ENCODE measurements around the gene FUZ. TPM values are rescaled to one million over a fixed set of nuclear protein-coding genes. Genes with fewer than 3 reads are reported as not detected.

FUZ gene
- total RNA-seq, 1 donor from 2014 or later: 12.5 TPM

GRCh38 chr19:49850487-49851342, 37.6 kb upstream of the FUZ start, which contains the start of gene PTOV1:
PTOV1 (plus strand) TSS chr19:49851159.
- Histone ChIP-seq H3K9me3 (ENCODE audit: control insufficient read depth in 3 of 3, low read length in 3 of 3) (peaks cover 0 to 3% (median 0%) of the 10 kb centered on the region in 3 donors), H3K36me3 (ENCODE audit: control insufficient read depth in 3 of 3, insufficient read depth in 3 of 3, low read length in 3 of 3) (peaks cover 12 to 14% (median 12%) of the 10 kb centered on the region in 3 donors), H3K27ac (ENCODE audit: low read depth, low read length) (peak within 1 kb of the TSS; percentile 100), H3K27me3 (ENCODE audit: control insufficient read depth in 3 of 3, insufficient read depth in 3 of 3, low read length in 3 of 3) (no peaks in the 10 kb centered on the region), H3K4me1 (ENCODE audit: control insufficient read depth in 3 of 3, insufficient read depth in 3 of 3, low read length in 3 of 3) (peaks cover 26 to 39% (median 28%) of the 10 kb centered on the region in 3 donors), H3K4me3 (ENCODE audit: low read length in 3 of 3) (peak within 1 kb of the TSS; percentile 90 to 97 (median 95)), H3K9ac (ENCODE audit: low read depth in 1 of 3, low read length in 3 of 3) (peak within 1 kb of the TSS; percentile 99 to 100 (median 100))

- H3K27ac ChIP-seq (ENCODE audit: low read depth, low read length): peak overlapping the region; percentile 100
- peaks cover 26 to 39% (median 28%) of the 10 kb centered on the region in 3 donors for H3K4me1 ChIP-seq (ENCODE audit: control insufficient read depth in 3 of 3, insufficient read depth in 3 of 3, low read length in 3 of 3)
- peaks cover 7 to 8% (median 7%) of the 10 kb centered on the region in 3 donors for H3K36me3 ChIP-seq (ENCODE audit: control insufficient read depth in 3 of 3, insufficient read depth in 3 of 3, low read length in 3 of 3)
- peak overlapping the region; percentile 99 to 100 (median 100) for H3K9ac ChIP-seq (ENCODE audit: low read depth in 1 of 3, low read length in 3 of 3)
- H3K4me3 ChIP-seq (ENCODE audit: low read length in 3 of 3): peak overlapping the region; percentile 90 to 97 (median 95)
- no peaks in the 10 kb centered on the region for H3K27me3 ChIP-seq (ENCODE audit: control insufficient read depth in 3 of 3, insufficient read depth in 3 of 3, low read length in 3 of 3)
- H3K9me3 ChIP-seq (ENCODE audit: control insufficient read depth in 3 of 3, low read length in 3 of 3): peaks cover 0 to 3% (median 0%) of the 10 kb centered on the region in 3 donors
These were observed 37.1 kb upstream of the FUZ start for GRCh38 chr19:49850221-49850486.

DNA sequence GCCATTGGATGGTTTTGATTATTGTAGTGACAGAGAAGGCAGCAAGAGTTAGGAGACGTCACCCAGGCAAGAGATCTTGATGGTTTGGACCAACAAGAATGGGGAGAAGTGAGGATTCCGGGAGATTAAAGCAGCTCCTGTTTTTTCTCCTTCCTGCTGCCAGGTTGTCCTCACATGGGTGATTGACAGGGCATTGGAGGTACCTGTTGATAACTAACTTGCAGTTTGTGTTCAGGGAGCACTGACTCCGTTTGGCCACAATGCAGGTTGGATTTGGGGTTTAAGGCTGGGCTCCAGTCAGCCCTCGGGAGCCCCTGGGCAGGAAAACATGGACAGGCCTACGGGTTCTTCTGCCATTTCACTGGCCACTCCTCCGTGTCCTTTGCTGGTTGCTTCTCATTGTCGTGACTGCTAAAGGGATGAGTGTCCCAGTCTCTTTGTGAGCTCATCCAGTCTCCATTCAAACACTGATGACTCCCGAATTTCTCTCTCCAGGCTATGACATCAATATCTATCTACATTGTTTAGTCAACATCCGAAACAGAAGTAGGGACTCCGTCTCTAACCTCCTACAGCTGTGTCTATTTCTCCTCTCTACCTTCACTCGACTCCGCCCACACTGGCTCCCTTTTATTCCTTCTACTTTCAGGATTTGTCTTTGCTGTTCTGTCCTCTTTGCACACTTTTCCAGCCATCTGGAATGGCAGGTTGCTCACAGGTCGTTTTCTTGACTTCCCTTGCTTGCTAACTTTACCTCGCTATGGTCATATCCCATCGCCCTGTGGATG, 36.5 kb upstream of the FUZ start:
- Histone ChIP-seq H3K9me3 (ENCODE audit: control insufficient read depth in 3 of 3, low read length in 3 of 3) (peaks cover 0 to 3% (median 0%) of the 10 kb centered on the region in 3 donors), H3K4me3 (ENCODE audit: low read length in 3 of 3) (peak overlapping the region; percentile 90 to 97 (median 95)), H3K9ac (ENCODE audit: low read depth in 1 of 3, low read length in 3 of 3) (peak overlapping the region; percentile 99 to 100 (median 100)), H3K36me3 (ENCODE audit: control insufficient read depth in 3 of 3, insufficient read depth in 3 of 3, low read length in 3 of 3) (peaks cover 2 to 3% (median 3%) of the 10 kb centered on the region in 3 donors), H3K4me1 (ENCODE audit: control insufficient read depth in 3 of 3, insufficient read depth in 3 of 3, low read length in 3 of 3) (peaks cover 29 to 42% (median 31%) of the 10 kb centered on the region in 3 donors), H3K27me3 (ENCODE audit: control insufficient read depth in 3 of 3, insufficient read depth in 3 of 3, low read length in 3 of 3) (no peaks in the 10 kb centered on the region), H3K27ac (ENCODE audit: low read depth, low read length) (peak overlapping the region; percentile 100)

DNA sequence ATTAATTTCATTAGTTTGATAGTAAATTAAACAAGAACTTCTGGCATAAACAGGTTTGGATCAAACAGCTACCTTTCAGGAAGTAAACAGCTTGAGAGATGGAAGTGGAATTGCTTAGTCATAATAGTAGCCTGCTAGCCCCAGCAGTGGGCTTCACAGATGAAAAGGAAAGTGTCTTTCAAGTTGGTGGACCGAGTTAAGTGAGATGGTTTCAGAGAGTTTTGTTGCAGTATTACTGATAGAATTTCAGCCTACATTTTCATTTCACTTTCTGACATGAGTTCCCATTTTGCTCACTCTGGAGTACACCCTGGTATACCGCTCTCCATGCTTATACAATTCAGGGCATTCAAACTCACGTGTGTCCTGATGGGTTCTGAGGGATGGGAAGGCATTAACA, 35.8 kb upstream of the FUZ start:
- Histone ChIP-seq H3K9ac (ENCODE audit: low read depth in 1 of 3, low read length in 3 of 3) (no peak overlapping the region), H3K4me3 (ENCODE audit: low read length in 3 of 3) (no peak overlapping the region), H3K36me3 (ENCODE audit: control insufficient read depth in 3 of 3, insufficient read depth in 3 of 3, low read length in 3 of 3) (no peaks in the 10 kb centered on the region), H3K9me3 (ENCODE audit: control insufficient read depth in 3 of 3, low read length in 3 of 3) (peaks cover 0 to 3% (median 0%) of the 10 kb centered on the region in 3 donors), H3K27me3 (ENCODE audit: control insufficient read depth in 3 of 3, insufficient read depth in 3 of 3, low read length in 3 of 3) (no peaks in the 10 kb centered on the region), H3K4me1 (ENCODE audit: control insufficient read depth in 3 of 3, insufficient read depth in 3 of 3, low read length in 3 of 3) (peaks cover 30 to 43% (median 32%) of the 10 kb centered on the region in 3 donors), H3K27ac (ENCODE audit: low read depth, low read length) (no peak overlapping the region)

DNA sequence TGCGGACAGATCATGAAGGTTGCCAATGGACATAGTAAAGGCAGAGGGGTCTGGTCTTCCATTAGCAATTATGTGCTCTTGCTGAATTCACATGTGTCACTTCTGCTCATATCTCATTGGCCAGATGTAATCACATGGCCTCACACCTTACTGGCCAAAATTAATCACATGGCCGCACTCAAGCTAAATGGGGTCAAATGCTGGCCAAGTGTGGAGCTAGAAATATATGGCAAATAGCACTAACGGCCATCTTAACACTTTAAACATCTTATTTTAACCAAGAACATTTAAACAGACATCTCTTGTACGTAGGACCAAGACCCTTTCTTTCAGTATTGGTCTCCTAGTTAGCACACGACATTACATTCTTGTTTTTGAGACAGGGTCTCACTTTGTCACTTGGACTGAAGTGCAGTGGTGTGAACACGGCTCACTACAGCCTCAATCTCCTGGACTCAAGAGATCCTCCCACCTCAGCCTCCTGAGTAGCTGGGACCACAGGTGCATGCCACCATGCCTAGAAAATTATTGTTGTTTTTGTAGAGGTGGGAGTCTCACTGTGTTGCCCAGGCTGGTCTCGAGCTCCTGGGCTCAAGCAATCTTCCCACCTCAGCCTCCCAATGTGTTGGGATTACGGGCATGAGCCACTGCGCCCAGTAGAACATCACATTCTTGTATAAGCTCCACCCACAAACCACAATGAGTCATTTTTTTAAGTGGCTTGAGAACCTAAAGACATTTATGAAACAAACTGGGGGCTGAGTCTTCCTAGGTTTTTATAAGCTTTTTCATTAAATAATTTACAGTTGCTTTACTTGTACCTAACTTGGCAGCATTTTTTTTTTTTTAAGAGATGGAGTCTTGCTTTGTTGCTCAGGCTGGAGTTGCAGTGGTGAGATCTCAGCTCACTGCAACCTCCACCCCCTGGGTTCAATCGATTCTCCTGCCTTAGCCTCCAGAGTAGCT, 34.9 kb upstream of the FUZ start:
- Histone ChIP-seq H3K36me3 (ENCODE audit: control insufficient read depth in 3 of 3, insufficient read depth in 3 of 3, low read length in 3 of 3) (no peaks in the 10 kb centered on the region), H3K9me3 (ENCODE audit: control insufficient read depth in 3 of 3, low read length in 3 of 3) (peaks cover 0 to 3% (median 0%) of the 10 kb centered on the region in 3 donors), H3K4me1 (ENCODE audit: control insufficient read depth in 3 of 3, insufficient read depth in 3 of 3, low read length in 3 of 3) (peaks cover 25 to 39% (median 31%) of the 10 kb centered on the region in 3 donors), H3K27ac (ENCODE audit: low read depth, low read length) (no peak overlapping the region), H3K27me3 (ENCODE audit: control insufficient read depth in 3 of 3, insufficient read depth in 3 of 3, low read length in 3 of 3) (no peaks in the 10 kb centered on the region), H3K9ac (ENCODE audit: low read depth in 1 of 3, low read length in 3 of 3) (no peak overlapping the region), H3K4me3 (ENCODE audit: low read length in 3 of 3) (peak overlapping the region in 1 of 3 donors; percentile 6)

GRCh38 chr19:49846408-49846807, 33.3 kb upstream of the FUZ start:
- no peak overlapping the region for H3K27ac ChIP-seq (ENCODE audit: low read depth, low read length)
- H3K4me3 ChIP-seq (ENCODE audit: low read length in 3 of 3): no peak overlapping the region
- H3K27me3 ChIP-seq (ENCODE audit: control insufficient read depth in 3 of 3, insufficient read depth in 3 of 3, low read length in 3 of 3): no peaks in the 10 kb centered on the region
- peaks cover 0 to 3% (median 0%) of the 10 kb centered on the region in 3 donors for H3K36me3 ChIP-seq (ENCODE audit: control insufficient read depth in 3 of 3, insufficient read depth in 3 of 3, low read length in 3 of 3)
- no peak overlapping the region for H3K9ac ChIP-seq (ENCODE audit: low read depth in 1 of 3, low read length in 3 of 3)
- peaks cover 16 to 27% (median 19%) of the 10 kb centered on the region in 3 donors for H3K4me1 ChIP-seq (ENCODE audit: control insufficient read depth in 3 of 3, insufficient read depth in 3 of 3, low read length in 3 of 3)
- peaks cover 0 to 3% (median 0%) of the 10 kb centered on the region in 3 donors for H3K9me3 ChIP-seq (ENCODE audit: control insufficient read depth in 3 of 3, low read length in 3 of 3)

DNA sequence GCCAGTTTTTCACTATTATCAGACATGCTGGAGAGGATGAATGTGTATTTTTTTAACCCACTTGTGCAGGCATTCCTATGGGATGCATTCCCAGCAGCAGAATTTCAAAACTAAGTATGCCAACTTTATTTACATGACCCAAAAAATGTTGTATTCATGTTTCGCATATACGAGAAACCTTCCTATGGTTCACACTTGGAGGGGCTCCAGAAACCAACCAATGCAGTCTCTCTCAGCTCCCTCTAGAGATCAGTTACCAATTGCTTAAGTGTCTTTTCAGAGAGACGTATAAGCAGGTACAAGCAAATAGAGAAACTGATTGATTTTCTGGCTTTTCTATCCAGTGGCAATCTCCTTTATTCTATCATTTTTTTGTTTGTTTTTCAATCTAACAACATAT, 32.3 kb upstream of the FUZ start:
- Histone ChIP-seq H3K27me3 (ENCODE audit: control insufficient read depth in 3 of 3, insufficient read depth in 3 of 3, low read length in 3 of 3) (no peaks in the 10 kb centered on the region), H3K4me1 (ENCODE audit: control insufficient read depth in 3 of 3, insufficient read depth in 3 of 3, low read length in 3 of 3) (peaks cover 16 to 27% (median 19%) of the 10 kb centered on the region in 3 donors), H3K27ac (ENCODE audit: low read depth, low read length) (no peak overlapping the region), H3K4me3 (ENCODE audit: low read length in 3 of 3) (no peak overlapping the region), H3K9ac (ENCODE audit: low read depth in 1 of 3, low read length in 3 of 3) (no peak overlapping the region), H3K9me3 (ENCODE audit: control insufficient read depth in 3 of 3, low read length in 3 of 3) (peaks cover 0 to 3% (median 0%) of the 10 kb centered on the region in 3 donors), H3K36me3 (ENCODE audit: control insufficient read depth in 3 of 3, insufficient read depth in 3 of 3, low read length in 3 of 3) (peaks cover 3 to 6% (median 5%) of the 10 kb centered on the region in 3 donors)

- peak overlapping the region; percentile 30 to 64 (median 51) for H3K4me3 ChIP-seq (ENCODE audit: low read length in 3 of 3)
- H3K4me1 ChIP-seq (ENCODE audit: control insufficient read depth in 3 of 3, insufficient read depth in 3 of 3, low read length in 3 of 3): peaks cover 12 to 18% (median 12%) of the 10 kb centered on the region in 3 donors
- no peaks in the 10 kb centered on the region for H3K27me3 ChIP-seq (ENCODE audit: control insufficient read depth in 3 of 3, insufficient read depth in 3 of 3, low read length in 3 of 3)
- H3K9ac ChIP-seq (ENCODE audit: low read depth in 1 of 3, low read length in 3 of 3): peak overlapping the region in 2 of 3 donors; percentile 72 to 74
- H3K27ac ChIP-seq (ENCODE audit: low read depth, low read length): peak overlapping the region; percentile 51
- peaks cover 0 to under 1% (median 0%) of the 10 kb centered on the region in 3 donors for H3K9me3 ChIP-seq (ENCODE audit: control insufficient read depth in 3 of 3, low read length in 3 of 3)
- peaks cover 7 to 11% (median 11%) of the 10 kb centered on the region in 3 donors for H3K36me3 ChIP-seq (ENCODE audit: control insufficient read depth in 3 of 3, insufficient read depth in 3 of 3, low read length in 3 of 3)
These were observed 31.3 kb upstream of the FUZ start for GRCh38 chr19:49844138-49845095.
